WERI-Rb-1 (cell line): Measurements from ENCODE around the gene FAM184B.
"Not testable (repeated sequence)": the region's sequence is repeated elsewhere in the genome, so short reads cannot be mapped to it uniquely, and the experiment has no call there.

Experiments
- DNase-seq: peaks from one replicate; pipeline ENCODE4 v3.0.0-alpha.2; 2020
- H3K27ac ChIP-seq: fragments of 250-450 bp; sonication (Bioruptor Pico); 2 replicates; pipeline ENCODE4 v1.5.1; 2020; ENCODE audit warnings: mild to moderate bottlenecking, moderate library complexity
- H3K27me3 ChIP-seq: fragments of 250-450 bp; sonication (Bioruptor Pico); 2 replicates; pipeline ENCODE4 v1.5.1; 2021; ENCODE audit warnings: mild to moderate bottlenecking, low read depth, moderate library complexity; ENCODE audit not compliant: insufficient read depth, severe bottlenecking
- H3K36me3 ChIP-seq: fragments of 250-450 bp; sonication (Bioruptor Pico); 2 replicates; pipeline ENCODE4 v1.5.1; 2020; ENCODE audit warnings: mild to moderate bottlenecking, moderate library complexity
- H3K4me3 ChIP-seq: 2 replicates; pipeline ENCODE4 v1.5.1; 2011; ENCODE audit warnings: low read depth, mild to moderate bottlenecking, control low read depth, low read length
- H3K9me3 ChIP-seq: fragments of 250-450 bp; sonication (Bioruptor Pico); 2 replicates; pipeline ENCODE4 v1.5.1; 2021; ENCODE audit warnings: mild to moderate bottlenecking, moderate library complexity; ENCODE audit not compliant: severe bottlenecking
- CTCF ChIP-seq: IDR thresholded peaks from 2 replicates; pipeline ENCODE4 v1.5.1; 2011; ENCODE audit warnings: low read depth, mild to moderate bottlenecking, control low read depth, inconsistent platforms, low read length

The FAM184B gene

DNA sequence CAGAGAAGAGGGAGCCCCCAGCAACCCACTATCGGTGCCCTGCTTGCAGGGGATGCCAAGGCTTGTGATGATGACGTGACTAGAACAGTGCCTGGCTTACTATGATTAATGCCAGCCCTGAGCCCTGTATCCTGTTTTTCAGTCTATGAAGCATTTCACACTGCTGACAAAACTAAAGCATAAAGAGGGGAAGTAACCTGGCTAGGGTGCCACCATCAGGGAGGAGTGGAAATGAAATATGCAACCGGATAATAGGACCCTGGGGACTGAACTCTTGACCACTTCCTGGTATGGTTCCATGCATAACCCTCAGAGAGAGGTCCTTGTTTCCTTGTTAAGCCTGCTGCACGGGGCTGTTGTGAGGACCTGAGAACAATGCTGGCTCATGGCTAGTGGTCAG is 116.7 kb downstream of the FAM184B start:
- Histone ChIP-seq H3K27me3 (no peaks in the 10 kb centered on the region), H3K27ac (no peak overlapping the region), H3K9me3 (no peaks in the 10 kb centered on the region), H3K4me3 (no peak overlapping the region), H3K36me3 (no peaks in the 10 kb centered on the region)
- no peak for TF ChIP-seq CTCF
- no peak for DNase-seq

GRCh38 chr4:17662694-17663093 is 118.7 kb downstream of the FAM184B start:
- H3K27me3 ChIP-seq, result no peaks in the 10 kb centered on the region
- no peak overlapping the region for H3K4me3 ChIP-seq
- no peak overlapping the region for H3K27ac ChIP-seq
- no peaks in the 10 kb centered on the region for H3K9me3 ChIP-seq
- TF ChIP-seq CTCF, result no peak
- no peaks in the 10 kb centered on the region for H3K36me3 ChIP-seq
- no peak for DNase-seq

DNA sequence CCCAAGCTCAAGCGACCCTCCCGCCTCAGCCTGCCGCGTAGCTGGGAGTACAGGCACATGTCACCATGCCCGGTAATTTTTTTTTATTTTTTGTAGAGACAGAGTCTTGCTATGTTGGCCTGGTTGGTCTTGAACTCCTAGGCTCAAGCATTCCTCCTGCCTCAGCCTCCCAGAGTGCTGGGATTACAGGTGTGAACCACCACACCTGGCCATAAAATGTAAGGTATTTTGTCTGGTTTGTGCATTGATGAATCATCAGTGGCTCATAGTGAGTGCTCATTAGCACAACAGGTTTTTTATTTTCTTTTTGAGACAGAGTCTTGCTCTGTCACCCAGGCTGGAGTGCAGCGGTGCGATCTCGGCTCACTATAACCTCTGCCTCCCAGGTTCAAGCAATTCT is 122.2 kb downstream of the FAM184B start:
- not testable (repeated sequence) for DNase-seq, H3K36me3 ChIP-seq, H3K27me3 ChIP-seq, H3K9me3 ChIP-seq, H3K4me3 ChIP-seq, H3K27ac ChIP-seq

- H3K27me3 ChIP-seq, result no peaks in the 10 kb centered on the region
- no peak for TF ChIP-seq CTCF
Measured at GRCh38 chr4:17657849-17658248, 123.6 kb downstream of the FAM184B start.

GRCh38 chr4:17657090-17657489 is 124.3 kb downstream of the FAM184B start:
- no peak for DNase-seq
- no peak for TF ChIP-seq CTCF
- H3K27me3 ChIP-seq, result no peaks in the 10 kb centered on the region
- H3K36me3 ChIP-seq, result no peaks in the 10 kb centered on the region
- no peak overlapping the region for H3K4me3 ChIP-seq
- no peaks in the 10 kb centered on the region for H3K9me3 ChIP-seq
- H3K27ac ChIP-seq, result no peak overlapping the region

More at GRCh38 chr4:17657849-17658248, 123.6 kb downstream of the FAM184B start:
- Histone ChIP-seq H3K36me3 (no peaks in the 10 kb centered on the region), H3K4me3 (no peak overlapping the region), H3K27ac (no peak overlapping the region), H3K9me3 (no peaks in the 10 kb centered on the region)
- DNase-seq, result no peak

GRCh38 chr4:17654701-17655100 is 126.7 kb downstream of the FAM184B start:
- no peaks in the 10 kb centered on the region for H3K36me3 ChIP-seq
- no peaks in the 10 kb centered on the region for H3K9me3 ChIP-seq
- no peak overlapping the region for H3K27ac ChIP-seq
- H3K27me3 ChIP-seq, result no peaks in the 10 kb centered on the region
- no peak for TF ChIP-seq CTCF
- DNase-seq, result no peak
- H3K4me3 ChIP-seq, result no peak overlapping the region
